B cell (primary cell): ENCODE measurements around the gene PRPF31. TPM values are rescaled to one million over a fixed set of nuclear protein-coding genes. Genes with fewer than 3 reads are reported as not detected.
A peak's percentile ranks its signal among the peaks of the same experiment; 100 is the strongest.

Source experiments
- ATAC-seq: fragments of 200-7000 bp; cut with Tn5 transposase; one replicate; pipeline ENCODE4 v1.10.0; 2021; ENCODE audit warnings: low read depth, mild to moderate bottlenecking, moderate number of reproducible peaks, moderate library complexity
- CTCF ChIA-PET: fragments of 350-600 bp; sonication (Branson Sonifier 250); formaldehyde crosslinking; loops from one replicate; lab custom pipeline; 2021; ENCODE audit warnings: antibody characterized with exemption, inconsistent platforms; lab: Charles Lee
- POLR2A ChIA-PET: fragments of 350-600 bp; sonication (Branson Sonifier 250); formaldehyde crosslinking; loops from one replicate; lab custom pipeline; 2021; ENCODE audit warnings: antibody characterized with exemption; lab: Charles Lee
- DNase-seq: peaks from one replicate; pipeline ENCODE4 v3.0.0; 2013
- H2AFZ ChIP-seq: 2 replicates; pipeline ENCODE4 v1.6.1; 2012; ENCODE audit warnings: mild to moderate bottlenecking, low read depth, low read length; ENCODE audit not compliant: insufficient read depth, poor library complexity, severe bottlenecking
- H3K27ac ChIP-seq, 2 donors: 1 replicate in 1 of 2; 2 replicates in 1 of 2; pipeline ENCODE4 v1.5.1; 2012 to 2013; ENCODE audit warnings: low read length in 2 of 2, mild to moderate bottlenecking in 2 of 2, moderate library complexity in 1 of 2
- H3K27me3 ChIP-seq, 4 experiments: fragments of 200-600 bp in 1 of 4; sonication (generic) in 1 of 4; replicated peaks in 1 of 4; 1 replicate in 2 of 4; 2 replicates in 2 of 4; pipeline versions ENCODE4 v1.6.1 to v1.7.0; 2013 to 2016; ENCODE audit warnings: low read length in 3 of 4, mild to moderate bottlenecking in 2 of 4, mixed read lengths in 1 of 4, moderate library complexity in 1 of 4; ENCODE audit not compliant: insufficient read depth in 4 of 4, control insufficient read depth in 3 of 4; ENCODE audit errors: control extremely low read depth in 1 of 4
- H3K36me3 ChIP-seq, 2 experiments: replicated peaks in 1 of 2; 1 replicate in 1 of 2; 2 replicates in 1 of 2; pipeline versions ENCODE4 v1.6.1 to v1.7.1; 2013; ENCODE audit warnings: low read length in 1 of 2; ENCODE audit not compliant: insufficient read depth in 2 of 2, control insufficient read depth in 1 of 2; ENCODE audit errors: control extremely low read depth in 1 of 2, extremely low read depth in 1 of 2
- H3K4me1 ChIP-seq, 2 donors: fragments of 200-600 bp in 1 of 2; sonication (generic) in 1 of 2; 1 replicate in 1 of 2; 2 replicates in 1 of 2; pipeline versions ENCODE4 v1.5.1 to v1.6.1; 2013 to 2017; ENCODE audit warnings: low read length in 2 of 2; ENCODE audit not compliant: control insufficient read depth in 2 of 2, insufficient read depth in 2 of 2
- H3K4me2 ChIP-seq: replicated peaks from 2 replicates; pipeline ENCODE3; 2012; ENCODE audit warnings: mild to moderate bottlenecking, low read depth, low read length; ENCODE audit not compliant: poor library complexity, severe bottlenecking
- H3K4me3 ChIP-seq, 5 experiments: fragments of 200-600 bp in 1 of 5; sonication (generic) in 1 of 5; 1 replicate in 3 of 5; 2 replicates in 2 of 5; pipeline versions ENCODE4 v1.5.1 to v1.7.0; 2011 to 2016; ENCODE audit warnings: low read length in 4 of 5, mild to moderate bottlenecking in 4 of 5, low read depth in 2 of 5, control low read depth in 1 of 5, moderate library complexity in 1 of 5; ENCODE audit not compliant: insufficient read depth in 1 of 5; ENCODE audit errors: control extremely low read depth in 1 of 5, extremely low read depth in 1 of 5
- H3K79me2 ChIP-seq: fragments of 200-600 bp; sonication (generic); one replicate; pipeline ENCODE4 v1.6.0; 2016; ENCODE audit warnings: low read length; ENCODE audit not compliant: control insufficient read depth, insufficient read depth
- H3K9ac ChIP-seq: fragments of 200-600 bp; sonication (generic); 2 replicates; pipeline ENCODE4 v1.6.1; 2017; ENCODE audit warnings: mild to moderate bottlenecking, low read length, moderate library complexity
- H3K9me3 ChIP-seq, 3 donors: one replicate each; pipeline versions ENCODE4 v1.6.1 to v1.7.1; 2013; ENCODE audit warnings: low read length in 2 of 3; ENCODE audit not compliant: control insufficient read depth in 2 of 3, insufficient read depth in 1 of 3; ENCODE audit errors: control extremely low read depth in 1 of 3
- H4K20me1 ChIP-seq: 2 replicates; pipeline ENCODE4 v1.6.0; 2012; ENCODE audit warnings: mild to moderate bottlenecking, low read length; ENCODE audit not compliant: insufficient read depth, control insufficient read depth, poor library complexity, severe bottlenecking
- H3K27ac Mint-ChIP-seq: one replicate; pipeline ENCODE4 v1.8.0; 2021; ENCODE audit warnings: mixed read lengths
- H3K27me3 Mint-ChIP-seq: one replicate; pipeline ENCODE4 v1.8.0; 2021; ENCODE audit warnings: mixed read lengths
- H3K4me1 Mint-ChIP-seq: one replicate; pipeline ENCODE4 v1.8.0; 2021; ENCODE audit warnings: mixed read lengths
- H3K4me3 Mint-ChIP-seq: one replicate; pipeline ENCODE4 v1.8.0; 2021; ENCODE audit warnings: mixed read lengths
- H3K9me3 Mint-ChIP-seq: one replicate; pipeline ENCODE4 v1.8.0; 2022; ENCODE audit warnings: mixed read lengths; ENCODE audit not compliant: insufficient read depth
- EZH2 ChIP-seq: IDR thresholded peaks from 2 replicates; pipeline ENCODE4 v1.6.1; 2012; ENCODE audit warnings: borderline replicate concordance, low read depth, mild to moderate bottlenecking, moderate library complexity, low read length; ENCODE audit not compliant: insufficient read depth, poor library complexity, severe bottlenecking
- WGBS: methylation state at CpG from one replicate; pipeline ENCODE4 v1.1.5; 2013; ENCODE audit warnings: missing lambda C conversion rate; ENCODE audit not compliant: insufficient coverage; 5-methylcytosine and 5-hydroxymethylcytosine counted together
- intact Hi-C: fragments of 100-400 bp; cut with micrococcal nuclease; formaldehyde crosslinking; loops from one replicate; pipeline ENCODE4 v1.10.0; 2022
- polyA plus RNA-seq: library from polyadenylated mRNA; depleted of rRNA; stranded (reverse); fragments of >200 nt; gene quantifications from 2 replicates; pipeline ENCODE4 v1.2.3, GENCODE V29; 2012
- total RNA-seq, 2 donors: library from RNA; stranded (reverse); fragments of 120-200 nt in 1 of 2; gene quantifications; 1 replicate in 1 of 2; 2 replicates in 1 of 2; pipeline versions ENCODE4 v1.2.3 to v1.2.4, GENCODE V29; 2013 to 2022
- TF ChIP-seq, protein P1 (sequence below): fragments of 200-600 bp; IDR thresholded peaks from one replicate; pipeline ENCODE4 v1.8.0; 2022; ENCODE audit warnings: antibody characterized with exemption, mild to moderate bottlenecking

The PRPF31 gene
- total and polyA plus RNA-seq, 2 donors (not counting 1 experiment from before 2014, with no cell fraction given) = 61.2 to 66.2 TPM

DNA sequence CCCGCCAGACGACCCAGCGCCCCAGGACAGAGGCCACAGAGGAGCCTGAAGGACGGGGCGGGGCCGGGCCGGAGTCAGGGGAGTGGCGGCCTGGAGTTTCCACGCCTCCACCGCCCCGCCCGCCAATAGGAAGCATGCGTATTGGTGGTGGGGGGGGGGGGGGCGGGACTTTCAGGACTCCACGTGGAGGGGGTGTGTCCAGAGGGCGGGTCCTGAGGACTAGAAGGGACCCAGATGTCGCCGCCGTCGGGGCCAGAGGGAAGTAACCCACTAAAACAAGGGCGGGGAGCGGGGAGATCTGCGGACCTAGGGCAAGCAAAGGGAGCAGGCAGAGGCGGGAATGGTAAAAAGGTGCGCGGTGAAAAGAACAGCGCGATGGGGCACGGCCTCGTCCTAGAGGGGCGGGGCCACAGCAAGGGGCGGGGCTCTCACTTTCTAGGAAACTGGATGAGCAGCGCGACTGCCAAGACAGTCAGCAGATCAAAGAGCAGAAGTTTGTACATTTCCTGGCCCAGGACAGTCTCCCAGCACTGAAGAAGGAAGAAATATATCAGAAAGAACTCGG lies 46.8 kb downstream of the PRPF31 start:
- CTCF ChIA-PET = interaction anchor here (1.3 kb wide), 1 partner anchor 104 kb away, joined by 3 read pairs; no protein-coding TSS in a partner anchor
- peaks cover 24% of the 10 kb centered on the region for H3K79me2 ChIP-seq
- ATAC-seq (peak; percentile 29), DNase-seq (peak; percentile 90)
- peaks cover 14% of the 10 kb centered on the region for H4K20me1 ChIP-seq
- peak overlapping the region; percentile 42 for H2AFZ ChIP-seq
- H3K4me2 ChIP-seq = peak overlapping the region; percentile 76
- peak overlapping the region; percentile 56 for H3K9ac ChIP-seq
- Mint-ChIP-seq H3K27me3 (peaks cover 20% of the 10 kb centered on the region), H3K4me1 (peaks cover 44% of the 10 kb centered on the region), H3K27ac (no peak overlapping the region), H3K4me3 (peak overlapping the region; percentile 88), H3K9me3 (no peaks in the 10 kb centered on the region)
- H3K27ac ChIP-seq = no peak overlapping the region
- TF ChIP-seq EZH2 = no peak
- TF ChIP-seq, protein P1, sequence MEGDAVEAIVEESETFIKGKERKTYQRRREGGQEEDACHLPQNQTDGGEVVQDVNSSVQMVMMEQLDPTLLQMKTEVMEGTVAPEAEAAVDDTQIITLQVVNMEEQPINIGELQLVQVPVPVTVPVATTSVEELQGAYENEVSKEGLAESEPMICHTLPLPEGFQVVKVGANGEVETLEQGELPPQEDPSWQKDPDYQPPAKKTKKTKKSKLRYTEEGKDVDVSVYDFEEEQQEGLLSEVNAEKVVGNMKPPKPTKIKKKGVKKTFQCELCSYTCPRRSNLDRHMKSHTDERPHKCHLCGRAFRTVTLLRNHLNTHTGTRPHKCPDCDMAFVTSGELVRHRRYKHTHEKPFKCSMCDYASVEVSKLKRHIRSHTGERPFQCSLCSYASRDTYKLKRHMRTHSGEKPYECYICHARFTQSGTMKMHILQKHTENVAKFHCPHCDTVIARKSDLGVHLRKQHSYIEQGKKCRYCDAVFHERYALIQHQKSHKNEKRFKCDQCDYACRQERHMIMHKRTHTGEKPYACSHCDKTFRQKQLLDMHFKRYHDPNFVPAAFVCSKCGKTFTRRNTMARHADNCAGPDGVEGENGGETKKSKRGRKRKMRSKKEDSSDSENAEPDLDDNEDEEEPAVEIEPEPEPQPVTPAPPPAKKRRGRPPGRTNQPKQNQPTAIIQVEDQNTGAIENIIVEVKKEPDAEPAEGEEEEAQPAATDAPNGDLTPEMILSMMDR = no peak
- H3K27me3 ChIP-seq = peaks cover 0 to 19% (median 11%) of the 10 kb centered on the region in 4 experiments
- peaks cover 0 to 13% of the 10 kb centered on the region in 2 experiments for H3K36me3 ChIP-seq
- WGBS = 2% methylated on average over 17 of the region's 35 CpGs
- POLR2A ChIA-PET = interaction anchor here (0.8 to 2.2 kb wide), 2 partner anchors 25 to 27 kb away, joined by 3 to 8 read pairs; partner anchors contain the start of genes CNOT3 and MBOAT7
- peaks cover 37 to 50% of the 10 kb centered on the region in 2 donors for H3K4me1 ChIP-seq
- intact Hi-C loops = loop anchor here (1.0 kb wide), 1 partner anchor 39 kb away; no protein-coding TSS in a partner anchor
- peak overlapping the region in 4 of 5 experiments; percentile 19 to 53 (median 48) for H3K4me3 ChIP-seq
- H3K9me3 ChIP-seq = peaks cover 0 to 18% (median 0%) of the 10 kb centered on the region in 3 donors

DNA sequence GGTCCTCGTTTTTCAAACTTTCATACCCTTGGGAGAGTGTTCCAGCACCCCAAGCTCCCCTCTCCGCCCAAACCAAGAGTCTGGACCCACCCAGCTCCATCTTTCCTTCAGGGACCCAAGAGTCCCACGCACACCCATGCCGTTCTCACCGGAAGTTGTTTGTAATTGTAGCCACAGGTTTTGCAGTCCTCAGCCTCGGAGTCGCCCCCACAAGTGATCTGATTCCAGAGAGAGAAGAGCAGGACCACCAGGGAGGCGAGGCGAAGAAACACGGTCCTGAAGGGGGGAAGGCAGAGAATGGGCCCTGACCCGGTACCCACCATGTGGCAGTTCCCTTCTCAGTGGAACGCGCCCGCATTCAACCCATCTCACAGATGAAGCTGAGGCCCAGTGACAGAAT lies 47.3 kb downstream of the PRPF31 start:
- H3K4me1 Mint-ChIP-seq = peaks cover 44% of the 10 kb centered on the region
- no peak for ATAC-seq
- Histone ChIP-seq H3K27ac (no peak overlapping the region), H3K4me3 (peak overlapping the region in 3 of 5 experiments; percentile 47 to 53 (median 48)), H3K36me3 (peaks cover 0 to 7% of the 10 kb centered on the region in 2 experiments), H3K9me3 (peaks cover 0 to 18% (median 0%) of the 10 kb centered on the region in 3 donors), H4K20me1 (peaks cover 12% of the 10 kb centered on the region), H3K79me2 (peaks cover 19% of the 10 kb centered on the region), H3K27me3 (peaks cover 0 to 19% (median 11%) of the 10 kb centered on the region in 4 experiments), H2AFZ (no peak overlapping the region), H3K4me2 (peak overlapping the region; percentile 76), H3K9ac (peak overlapping the region; percentile 56), H3K4me1 (peaks cover 37 to 50% of the 10 kb centered on the region in 2 donors)
- intact Hi-C loops = loop anchor here (1.0 kb wide), 1 partner anchor 38 kb away; no protein-coding TSS in a partner anchor
- 61% methylated on average over 10 of the region's 14 CpGs for WGBS
- DNase-seq = no peak
- ChIA-PET CTCF (interaction anchor here (1.3 kb wide), 1 partner anchor 103 kb away, joined by 3 read pairs; no protein-coding TSS in a partner anchor), POLR2A (interaction anchor here (0.6 to 2.2 kb wide), 3 partner anchors 25 to 164 kb away, joined by 3 to 8 read pairs (median 3); partner anchors contain the start of genes CNOT3 and MBOAT7)
- no peaks in the 10 kb centered on the region for H3K9me3 Mint-ChIP-seq
- H3K4me3 Mint-ChIP-seq = peak overlapping the region; percentile 36
- peaks cover 20% of the 10 kb centered on the region for H3K27me3 Mint-ChIP-seq
- H3K27ac Mint-ChIP-seq = no peak overlapping the region
- no peak for TF ChIP-seq EZH2
- TF ChIP-seq, protein P1 = no peak
